AG04450 (cell line): Measurements from ENCODE around the gene SLC6A4. TPM values are rescaled to one million over a fixed set of nuclear protein-coding genes. Genes with fewer than 3 reads are reported as not detected.

ENCODE experiments used
- CTCF ChIA-PET: fragments of 300-600, 350-600 bp; formaldehyde crosslinking; extraction: SDS; loops from one replicate; lab custom pipeline; 2022; ENCODE audit warnings: antibody characterized with exemption, inconsistent platforms; lab: Charles Lee
- POLR2A ChIA-PET: fragments of 350-600 bp; formaldehyde crosslinking; extraction: SDS; loops from one replicate; lab custom pipeline; 2021; ENCODE audit warnings: antibody characterized with exemption, inconsistent platforms; lab: Yijun Ruan, JAX
- DNase-seq: peaks from one replicate; pipeline ENCODE4 v3.0.0-alpha.2; 2011; ENCODE audit warnings: low read depth, low spot score
- H3K27ac ChIP-seq: one replicate; pipeline ENCODE4 v1.5.1; 2012; ENCODE audit warnings: low read depth, low read length, control low read depth
- H3K27me3 ChIP-seq: one replicate; pipeline ENCODE4 v1.6.0; 2012; ENCODE audit warnings: low read length; ENCODE audit not compliant: control insufficient read depth, insufficient read depth
- H3K4me3 ChIP-seq: 2 replicates; pipeline ENCODE4 v1.5.1; 2011; ENCODE audit warnings: mild to moderate bottlenecking, low read depth, low read length, control low read depth
- H3K9me3 ChIP-seq: 2 replicates; pipeline ENCODE4 v1.5.1; 2012; ENCODE audit warnings: low read length; ENCODE audit not compliant: control insufficient read depth, insufficient read depth
- polyA minus RNA-seq: library from RNA; depleted of rRNA, polyadenylated mRNA; stranded (reverse); fragments of >200 nt; gene quantifications from 2 replicates; pipeline ENCODE4 v1.2.3, GENCODE V29; 2011; rRNA and poly(A)+ RNA removed
- polyA plus RNA-seq: library from polyadenylated mRNA; depleted of rRNA; stranded (reverse); fragments of >200 nt; gene quantifications from 2 replicates; pipeline ENCODE4 v1.2.3, GENCODE V29; 2011; rRNA removed
- TF ChIP-seq, protein P1 (sequence below): IDR thresholded peaks from 2 replicates; pipeline ENCODE4 v1.5.1; 2011; ENCODE audit warnings: low read depth, low read length, control low read depth, inconsistent platforms

The SLC6A4 gene
- polyA plus RNA-seq (0.02 TPM in 1 of 2 replicates, not detected in the other), polyA minus RNA-seq (not detected in 2 replicates)

GRCh38 chr17:30235386-30236296, at the start of gene SLC6A4:
Gene SLC6A4, minus strand, starts transcription at chr17:30235697. Its CDS starts 13,739 bp downstream, at chr17:30221958.
- ChIA-PET POLR2A (no interaction called here), CTCF (interaction anchor here (0.7 to 3.2 kb wide), 4 partner anchors 10 to 130 kb away, joined by 3 to 15 read pairs (median 10); no protein-coding TSS in a partner anchor)
- Histone ChIP-seq H3K27me3 (peaks cover 73% of the 10 kb centered on the region), H3K4me3 (peak within 1 kb of the TSS; percentile 56), H3K9me3 (peaks cover 8% of the 10 kb centered on the region), H3K27ac (no peak within 1 kb of the TSS)
- no peak for DNase-seq
- TF ChIP-seq, protein P1, sequence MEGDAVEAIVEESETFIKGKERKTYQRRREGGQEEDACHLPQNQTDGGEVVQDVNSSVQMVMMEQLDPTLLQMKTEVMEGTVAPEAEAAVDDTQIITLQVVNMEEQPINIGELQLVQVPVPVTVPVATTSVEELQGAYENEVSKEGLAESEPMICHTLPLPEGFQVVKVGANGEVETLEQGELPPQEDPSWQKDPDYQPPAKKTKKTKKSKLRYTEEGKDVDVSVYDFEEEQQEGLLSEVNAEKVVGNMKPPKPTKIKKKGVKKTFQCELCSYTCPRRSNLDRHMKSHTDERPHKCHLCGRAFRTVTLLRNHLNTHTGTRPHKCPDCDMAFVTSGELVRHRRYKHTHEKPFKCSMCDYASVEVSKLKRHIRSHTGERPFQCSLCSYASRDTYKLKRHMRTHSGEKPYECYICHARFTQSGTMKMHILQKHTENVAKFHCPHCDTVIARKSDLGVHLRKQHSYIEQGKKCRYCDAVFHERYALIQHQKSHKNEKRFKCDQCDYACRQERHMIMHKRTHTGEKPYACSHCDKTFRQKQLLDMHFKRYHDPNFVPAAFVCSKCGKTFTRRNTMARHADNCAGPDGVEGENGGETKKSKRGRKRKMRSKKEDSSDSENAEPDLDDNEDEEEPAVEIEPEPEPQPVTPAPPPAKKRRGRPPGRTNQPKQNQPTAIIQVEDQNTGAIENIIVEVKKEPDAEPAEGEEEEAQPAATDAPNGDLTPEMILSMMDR: no peak

- no peak overlapping the region for H3K27ac ChIP-seq
- no peak for DNase-seq
- no peaks in the 10 kb centered on the region for H3K27me3 ChIP-seq
- ChIA-PET CTCF (interaction anchor here (0.8 to 3.4 kb wide), 5 partner anchors 12 to 174 kb away, joined by 3 to 31 read pairs (median 6); no protein-coding TSS in a partner anchor), POLR2A (no interaction called here)
- TF ChIP-seq, protein P1: no peak
- no peaks in the 10 kb centered on the region for H3K9me3 ChIP-seq
- no peak overlapping the region for H3K4me3 ChIP-seq
Observed at GRCh38 chr17:30279156-30279555, 43.7 kb upstream of the SLC6A4 start.

DNA sequence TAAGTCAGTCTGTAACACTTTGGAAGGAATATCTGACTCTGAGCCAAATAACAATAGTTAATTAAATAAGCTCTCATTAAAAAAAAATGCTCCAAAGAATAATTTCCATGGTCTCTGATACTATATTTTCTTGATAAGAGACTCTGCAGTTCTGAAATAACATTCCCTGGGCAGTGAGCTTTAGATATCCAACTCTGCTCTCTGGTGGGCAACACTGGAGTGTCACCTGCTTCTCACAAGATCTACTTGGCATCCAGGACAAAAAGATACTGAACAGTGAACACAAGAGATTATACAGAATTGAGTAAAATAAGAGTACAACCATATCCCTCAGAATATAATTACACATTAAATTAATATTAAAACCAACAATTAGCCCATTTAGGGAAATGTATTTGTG, 42.5 kb upstream of the SLC6A4 start:
- TF ChIP-seq, protein P1: peak; percentile 56
- no peak for DNase-seq
- POLR2A ChIA-PET: no interaction called here
- CTCF ChIA-PET: interaction anchor here (0.6 to 1.9 kb wide), 8 partner anchors 10 to 173 kb away, joined by 3 to 29 read pairs (median 4); no protein-coding TSS in a partner anchor
- Histone ChIP-seq H3K9me3 (no peaks in the 10 kb centered on the region), H3K4me3 (no peak overlapping the region), H3K27me3 (no peaks in the 10 kb centered on the region), H3K27ac (no peak overlapping the region)

DNA sequence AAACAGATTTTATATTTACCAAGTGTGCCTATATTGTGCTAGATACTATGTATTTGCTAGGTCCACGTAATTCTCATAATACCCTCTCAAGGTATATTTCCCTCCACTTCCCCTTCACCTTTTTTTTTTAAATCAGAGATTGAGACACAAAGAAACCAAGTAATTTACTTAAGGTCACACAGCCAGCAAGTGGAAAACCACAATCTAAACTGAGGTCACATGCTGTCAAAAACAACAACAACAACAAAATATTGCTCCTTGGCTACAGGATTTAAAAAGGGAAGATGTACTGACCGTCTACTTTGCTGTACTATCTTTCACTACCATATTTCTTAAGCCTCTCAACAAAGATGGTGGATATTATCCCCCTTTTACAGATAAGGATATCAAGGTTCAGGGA, 40.4 kb upstream of the SLC6A4 start:
- CTCF ChIA-PET: no interaction called here
- Histone ChIP-seq H3K4me3 (no peak overlapping the region), H3K27me3 (no peaks in the 10 kb centered on the region), H3K27ac (no peak overlapping the region), H3K9me3 (no peaks in the 10 kb centered on the region)
- POLR2A ChIA-PET: no interaction called here
- TF ChIP-seq, protein P1: no peak
- DNase-seq: no peak

GRCh38 chr17:30274887-30275286, 39.4 kb upstream of the SLC6A4 start:
- Histone ChIP-seq H3K27ac (no peak overlapping the region), H3K27me3 (no peaks in the 10 kb centered on the region), H3K4me3 (no peak overlapping the region), H3K9me3 (no peaks in the 10 kb centered on the region)
- DNase-seq: no peak
- TF ChIP-seq, protein P1: no peak
- POLR2A ChIA-PET: no interaction called here
- CTCF ChIA-PET: interaction anchor here (0.6 to 0.7 kb wide), 2 partner anchors 30 to 66 kb away, joined by 3 to 4 read pairs; no protein-coding TSS in a partner anchor
